A549 treated with AZD9567 at 1 μM for 4 hours (cell line): Measurements from ENCODE around the gene RAB21. TPM values are rescaled to one million over a fixed set of nuclear protein-coding genes. Genes with fewer than 3 reads are reported as not detected.

Experiments used
- total RNA-seq: library from RNA; stranded (reverse); fragments of 200-300 nt; extraction: Qiagen RNA extraction; gene quantifications from 5 replicates; pipeline ENCODE4 v1.2.3, GENCODE V29; 2022; ENCODE audit not compliant: insufficient read depth

Gene RAB21
- total RNA-seq: 39.0 to 79.2 TPM (median 43.5 TPM) in 5 replicates

GRCh38 chr12:71754461-71755145 lies at the start of gene RAB21:
Gene RAB21 (plus strand): TSS chr12:71754863. CDS start chr12:71755130, 267 bp downstream.

Other genes with a start within 250 kb of the RAB21 start
- gene ZFC3H1, start 91.0 kb upstream of the RAB21 start, total RNA-seq: 14.3 to 16.9 TPM (median 16.2 TPM) in 5 replicates
- 3.8 to 7.6 TPM (median 4.7 TPM) in 5 replicates for gene THAP2, start 90.6 kb upstream of the RAB21 start, total RNA-seq
- gene TMEM19, start 68.8 kb upstream of the RAB21 start, total RNA-seq: 29.0 to 33.1 TPM (median 31.9 TPM) in 5 replicates
- gene TBC1D15, start 84.9 kb downstream of the RAB21 start, total RNA-seq: 21.3 to 31.8 TPM (median 21.5 TPM) in 5 replicates
- not detected in 5 replicates for gene TPH2, start 184.0 kb downstream of the RAB21 start, total RNA-seq